HCT116 (cell line): Measurements from ENCODE around the gene CCL17. TPM values are rescaled to one million over a fixed set of nuclear protein-coding genes. Genes with fewer than 3 reads are reported as not detected.
A peak's percentile ranks its signal among the peaks of the same experiment; 100 is the strongest.

Experiments
- ATAC-seq: fragments of 200-7000 bp; cut with Tn5 transposase; 2 replicates; pipeline ENCODE4 v1.9.1; 2020; ENCODE audit warnings: mild to moderate bottlenecking, moderate library complexity
- BruUV-seq: library from RNA; stranded (reverse); fragments of 400-500 nt; replicated peaks from 2 replicates; lab custom pipeline; 2021; lab: Mats Ljungman, UMichigan
- CTCF ChIA-PET: fragments of 300-600 bp; sonication (Branson Sonifier 250); formaldehyde crosslinking; loops from one replicate; lab custom pipeline; 2021; ENCODE audit warnings: antibody characterized with exemption; lab: Charles Lee
- POLR2A ChIA-PET: fragments of 300-600, 350-600 bp; sonication (Branson Sonifier 250); formaldehyde crosslinking; loops from one replicate; lab custom pipeline; 2021; ENCODE audit warnings: antibody characterized with exemption; lab: Charles Lee
- RAD21 ChIA-PET, 2 experiments: fragments of 300-600 bp; sonication (Branson Sonifier 250); formaldehyde crosslinking; loops; one replicate each; lab custom pipeline; 2023; ENCODE audit warnings: low total read pairs in 2 of 2; ENCODE audit not compliant: uncharacterized antibody in 2 of 2, unreplicated experiment in 2 of 2, low non-redundant PET in 1 of 2; lab: Charles Lee
- DNase-seq: peaks from one replicate; pipeline ENCODE4 v3.0.0-alpha.2; 2010; ENCODE audit warnings: low read depth, low spot score
- H2AFZ ChIP-seq: fragments of 200-600 bp; shearing (Covaris generic), sonication (generic); 2 replicates; pipeline ENCODE4 v1.6.1; 2017; ENCODE audit warnings: low read depth, mixed run types, mixed read lengths, antibody characterized with exemption, low read length; ENCODE audit not compliant: poor library complexity, severe bottlenecking
- H3K27ac ChIP-seq: 2 replicates; pipeline ENCODE4 v1.5.1; 2012; ENCODE audit warnings: low read depth, low read length
- H3K27me3 ChIP-seq: fragments of 200-600 bp; sonication (generic); 2 replicates; pipeline ENCODE4 v1.6.1; 2016; ENCODE audit warnings: mixed run types, low read length, mixed read lengths; ENCODE audit not compliant: insufficient read depth
- H3K36me3 ChIP-seq, 2 experiments: fragments of 200-500 bp in 1 of 2; fragments of 200-600 bp in 1 of 2; sonication (Bioruptor generic) in 1 of 2; sonication (generic) in 1 of 2; 2 replicates each; pipeline versions ENCODE4 v1.5.1 to v1.6.1; 2014 to 2016; ENCODE audit warnings: low read length in 2 of 2, inconsistent platforms in 1 of 2, mixed read lengths in 1 of 2, mixed run types in 1 of 2; ENCODE audit not compliant: insufficient read depth in 2 of 2, control insufficient read depth in 1 of 2
- H3K4me1 ChIP-seq, 2 experiments: fragments of 200-600 bp in 1 of 2; sonication (generic) in 1 of 2; 2 replicates each; pipeline versions ENCODE4 v1.5.1 to v1.6.1; 2012 to 2017; ENCODE audit warnings: low read length in 2 of 2, inconsistent platforms in 1 of 2, mild to moderate bottlenecking in 1 of 2, mixed read lengths in 1 of 2, mixed run types in 1 of 2, moderate library complexity in 1 of 2; ENCODE audit not compliant: insufficient read depth in 2 of 2, control insufficient read depth in 1 of 2
- H3K4me2 ChIP-seq: fragments of 200-600 bp; sonication (generic); 2 replicates; pipeline ENCODE4 v1.6.1; 2017; ENCODE audit warnings: mixed run types, low read length, mixed read lengths
- H3K4me3 ChIP-seq, 2 experiments: fragments of 200-600 bp in 1 of 2; sonication (generic) in 1 of 2; replicated peaks in 1 of 2; 2 replicates each; pipeline ENCODE4 v1.5.1; 2011 to 2016; ENCODE audit warnings: low read length in 2 of 2, control low read depth in 1 of 2, low read depth in 1 of 2, mild to moderate bottlenecking in 1 of 2, mixed read lengths in 1 of 2, mixed run types in 1 of 2
- H3K79me2 ChIP-seq: fragments of 200-600 bp; sonication (generic); 2 replicates; pipeline ENCODE4 v1.6.1; 2017; ENCODE audit warnings: mild to moderate bottlenecking, mixed run types, low read length, moderate library complexity, mixed read lengths; ENCODE audit not compliant: insufficient read depth
- H3K9ac ChIP-seq: fragments of 200-600 bp; sonication (generic); 2 replicates; pipeline ENCODE4 v1.6.1; 2016; ENCODE audit warnings: low read length, mixed read lengths
- H3K9me2 ChIP-seq: fragments of 200-600 bp; sonication (generic), shearing (Covaris generic); 2 replicates; pipeline ENCODE4 v1.6.1; 2017; ENCODE audit warnings: mixed run types, mild to moderate bottlenecking, moderate library complexity; ENCODE audit not compliant: insufficient read depth
- H3K9me3 ChIP-seq, 2 experiments: fragments of 200-500 bp in 1 of 2; fragments of 200-600 bp in 1 of 2; sonication (Bioruptor generic) in 1 of 2; sonication (generic) in 1 of 2; 2 replicates each; pipeline ENCODE4 v1.6.1; 2014 to 2017; ENCODE audit warnings: low read length in 2 of 2, mixed read lengths in 2 of 2, inconsistent platforms in 1 of 2, low read depth in 1 of 2, mild to moderate bottlenecking in 1 of 2, mixed run types in 1 of 2, moderate library complexity in 1 of 2; ENCODE audit not compliant: control insufficient read depth in 1 of 2, insufficient read depth in 1 of 2
- H4K20me1 ChIP-seq: fragments of 200-600 bp; sonication (generic), shearing (Covaris generic); 2 replicates; pipeline ENCODE4 v1.6.1; 2017; ENCODE audit warnings: mixed run types, mild to moderate bottlenecking, moderate library complexity; ENCODE audit not compliant: insufficient read depth
- ATF3 ChIP-seq: IDR thresholded peaks from 2 replicates; pipeline ENCODE4 v1.6.1; 2012
- CBX3 ChIP-seq: IDR thresholded peaks from 2 replicates; pipeline ENCODE4 v1.6.1; 2012; ENCODE audit warnings: low read depth
- CEBPB ChIP-seq: IDR thresholded peaks from 2 replicates; pipeline ENCODE4 v1.6.1; 2012; ENCODE audit warnings: low read depth
- EGR1 ChIP-seq: IDR thresholded peaks from 2 replicates; pipeline ENCODE4 v1.6.1; 2012; ENCODE audit warnings: low read depth
- EZH2phosphoT487 ChIP-seq: fragments of 200-600 bp; IDR thresholded peaks from 2 replicates; pipeline ENCODE4 v1.6.1; 2018; ENCODE audit warnings: antibody characterized with exemption, borderline replicate concordance
- FOSL1 ChIP-seq: IDR thresholded peaks from 2 replicates; pipeline ENCODE4 v1.6.1; 2012; ENCODE audit warnings: low read depth
- JUND ChIP-seq: IDR thresholded peaks from 2 replicates; pipeline ENCODE4 v1.6.1; 2012
- POLR2AphosphoS5 ChIP-seq: IDR thresholded peaks from 2 replicates; pipeline ENCODE4 v1.6.1; 2011; ENCODE audit warnings: mild to moderate bottlenecking, low read depth, low read length, moderate library complexity
- RAD21 ChIP-seq: IDR thresholded peaks from 2 replicates; pipeline ENCODE4 v1.6.1; 2012; ENCODE audit warnings: low read depth, mild to moderate bottlenecking
- REST ChIP-seq: IDR thresholded peaks from 2 replicates; pipeline ENCODE4 v1.6.1; 2012; ENCODE audit warnings: low read depth
- SIN3A ChIP-seq: IDR thresholded peaks from 2 replicates; pipeline ENCODE4 v1.6.1; 2012; ENCODE audit warnings: low read depth
- SP1 ChIP-seq: IDR thresholded peaks from 2 replicates; pipeline ENCODE4 v1.6.1; 2012; ENCODE audit warnings: low read depth
- SRF ChIP-seq: IDR thresholded peaks from 2 replicates; pipeline ENCODE4 v1.6.1; 2012; ENCODE audit warnings: low read depth
- ZFX ChIP-seq: fragments of 450-650 bp; IDR thresholded peaks from 2 replicates; pipeline ENCODE4 v1.6.1; 2017
- ZNF274 ChIP-seq: fragments of 200-500 bp; sonication (Bioruptor generic); IDR thresholded peaks from 2 replicates; pipeline ENCODE4 v1.6.1; 2014; ENCODE audit warnings: mild to moderate bottlenecking, low read depth, low read length, inconsistent platforms
- intact Hi-C: fragments of 100-400 bp; cut with micrococcal nuclease; formaldehyde crosslinking; loops from 2 replicates; pipeline ENCODE4 v1.10.0; 2022
- total RNA-seq: library from RNA; stranded (reverse); gene quantifications from one replicate; pipeline ENCODE4 v1.2.1, GENCODE V29; 2021; ENCODE audit not compliant: unreplicated experiment
- TF ChIP-seq, protein P1 (sequence below): IDR thresholded peaks from 2 replicates; pipeline ENCODE4 v1.6.1; 2012

The CCL17 gene
- total RNA-seq, 1 experiment from 2014 or later, result not detected

- POLR2A ChIA-PET, result no interaction called here
- TF ChIP-seq SRF, result no peak
Measured at GRCh38 chr16:57409065-57409464, 4.5 kb downstream of the CCL17 start.

DNA sequence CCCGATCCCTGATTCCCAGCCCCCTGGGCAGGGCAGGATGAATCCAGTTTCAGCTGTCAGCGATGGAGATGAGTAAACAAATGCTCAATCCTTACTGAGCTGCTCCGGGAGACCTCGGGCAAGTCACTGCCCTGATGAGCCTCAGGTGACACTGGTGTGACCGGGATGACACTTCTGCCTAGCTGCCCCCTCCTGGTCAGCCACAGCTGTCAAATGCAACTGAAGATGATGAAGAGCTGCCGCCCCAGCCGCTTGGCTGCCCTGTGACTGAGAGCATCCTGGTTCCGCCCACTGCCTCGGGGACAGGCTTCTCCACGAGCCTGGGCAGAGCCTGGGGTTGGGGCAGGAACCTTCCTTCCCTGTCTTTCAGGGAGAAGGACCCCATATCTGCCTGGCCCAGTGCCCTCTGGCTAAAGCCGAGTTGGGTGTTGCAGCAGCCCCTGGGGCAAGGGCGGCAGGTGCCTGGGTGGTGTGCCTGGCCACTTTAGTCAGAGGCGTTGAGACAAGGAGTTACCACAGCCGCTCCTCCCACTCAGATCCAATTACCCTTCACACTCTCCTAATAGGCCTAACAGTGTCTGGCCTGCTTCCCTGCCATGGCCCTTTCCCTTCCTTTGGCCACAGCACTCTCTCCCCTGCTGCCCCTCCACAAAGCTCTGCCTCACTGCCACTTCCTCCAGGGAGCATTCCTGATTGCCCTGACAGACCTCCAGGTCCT is 5.5 kb downstream of the CCL17 start:
- Histone ChIP-seq H3K79me2 (no peaks in the 10 kb centered on the region), H3K9me3 (no peaks in the 10 kb centered on the region), H4K20me1 (no peaks in the 10 kb centered on the region), H3K36me3 (no peaks in the 10 kb centered on the region), H2AFZ (no peak overlapping the region), H3K27me3 (peaks cover 5% of the 10 kb centered on the region; the same call in 1 of the 2 replicates), H3K27ac (no peak overlapping the region), H3K4me3 (no peak overlapping the region), H3K9ac (no peak overlapping the region), H3K4me1 (no peaks in the 10 kb centered on the region), H3K9me2 (no peaks in the 10 kb centered on the region), H3K4me2 (no peak overlapping the region)
- no peak for DNase-seq
- intact Hi-C loops, result no loop called here
- BruUV-seq, result no TSS peak
- 0 out of 2 replicates have a peak, but pooled peaks have one; percentile 25 for ATAC-seq
- ChIA-PET RAD21 (no interaction called here), CTCF (interaction anchor here (1.3 kb wide), 1 partner anchor 9 kb away, joined by 5 read pairs; no protein-coding TSS in a partner anchor), POLR2A (no interaction called here)
- TF ChIP-seq EGR1 (no peak), POLR2AphosphoS5 (no peak), FOSL1 (no peak), REST (no peak), ZNF274 (no peak), CBX3 (no peak), SIN3A (no peak), RAD21 (no peak), JUND (no peak), EZH2phosphoT487 (no peak), SP1 (no peak), CEBPB (no peak), ATF3 (no peak), ZFX (no peak)
- TF ChIP-seq, protein P1, sequence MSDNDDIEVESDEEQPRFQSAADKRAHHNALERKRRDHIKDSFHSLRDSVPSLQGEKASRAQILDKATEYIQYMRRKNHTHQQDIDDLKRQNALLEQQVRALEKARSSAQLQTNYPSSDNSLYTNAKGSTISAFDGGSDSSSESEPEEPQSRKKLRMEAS, result no peak

More at GRCh38 chr16:57409065-57409464, 4.5 kb downstream of the CCL17 start:
- no peak overlapping the region for H3K9ac ChIP-seq
- no peak overlapping the region for H2AFZ ChIP-seq
- intact Hi-C loops, result no loop called here
- ATAC-seq, result no peak
- H4K20me1 ChIP-seq, result no peaks in the 10 kb centered on the region
- no TSS peak for BruUV-seq
- no peaks in the 10 kb centered on the region for H3K79me2 ChIP-seq
- H3K9me2 ChIP-seq, result no peaks in the 10 kb centered on the region
- no peaks in the 10 kb centered on the region for H3K4me1 ChIP-seq
- H3K36me3 ChIP-seq, result no peaks in the 10 kb centered on the region
- H3K4me2 ChIP-seq, result no peak overlapping the region
- H3K27me3 ChIP-seq, result peaks cover 11% of the 10 kb centered on the region; the same call in 1 of the 2 replicates
- H3K9me3 ChIP-seq, result no peaks in the 10 kb centered on the region
- H3K4me3 ChIP-seq, result no peak overlapping the region
- CTCF ChIA-PET, result interaction anchor here (1.3 kb wide), 1 partner anchor 10 kb away, joined by 5 read pairs; no protein-coding TSS in a partner anchor
- RAD21 ChIA-PET, result no interaction called here
- DNase-seq, result no peak
- no peak overlapping the region for H3K27ac ChIP-seq
